Measurements from ENCODE around the gene EXOC4.

DNA sequence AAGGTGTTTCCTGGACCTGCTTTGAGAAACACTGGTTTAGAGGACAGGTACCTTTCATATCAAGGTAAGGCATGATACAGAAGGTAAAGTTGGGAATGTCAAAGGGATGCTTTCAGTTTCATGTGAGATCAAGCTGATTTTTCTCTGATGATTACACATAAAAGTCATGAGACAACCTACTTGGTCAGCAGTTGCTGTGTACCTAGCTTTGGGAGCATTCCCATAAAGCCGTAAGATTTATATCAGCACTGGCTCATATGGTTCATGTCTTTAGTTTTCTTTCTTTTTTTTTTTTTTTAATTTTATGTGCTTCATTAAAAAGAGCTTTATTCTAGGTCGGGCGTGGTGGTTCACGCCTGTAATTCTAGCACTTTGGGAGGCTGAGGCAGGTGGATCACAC is 609.0 kb downstream of the EXOC4 start:
- TF ChIP-seq CTCF (IDR thresholded peaks at IDR 0.05) = no peak
- no peak for TF ChIP-seq POLR2A (IDR thresholded peaks at IDR 0.05)
